A204.1 (cell line): Measurements from ENCODE around the gene DUOXA1.

Experiments used
- FAIRE-seq: peaks from 2 replicates; lab custom pipeline; 2012; peaks lifted over from hg19 to GRCh38; lab: Jason Lieb, UNC

The DUOXA1 gene

DNA sequence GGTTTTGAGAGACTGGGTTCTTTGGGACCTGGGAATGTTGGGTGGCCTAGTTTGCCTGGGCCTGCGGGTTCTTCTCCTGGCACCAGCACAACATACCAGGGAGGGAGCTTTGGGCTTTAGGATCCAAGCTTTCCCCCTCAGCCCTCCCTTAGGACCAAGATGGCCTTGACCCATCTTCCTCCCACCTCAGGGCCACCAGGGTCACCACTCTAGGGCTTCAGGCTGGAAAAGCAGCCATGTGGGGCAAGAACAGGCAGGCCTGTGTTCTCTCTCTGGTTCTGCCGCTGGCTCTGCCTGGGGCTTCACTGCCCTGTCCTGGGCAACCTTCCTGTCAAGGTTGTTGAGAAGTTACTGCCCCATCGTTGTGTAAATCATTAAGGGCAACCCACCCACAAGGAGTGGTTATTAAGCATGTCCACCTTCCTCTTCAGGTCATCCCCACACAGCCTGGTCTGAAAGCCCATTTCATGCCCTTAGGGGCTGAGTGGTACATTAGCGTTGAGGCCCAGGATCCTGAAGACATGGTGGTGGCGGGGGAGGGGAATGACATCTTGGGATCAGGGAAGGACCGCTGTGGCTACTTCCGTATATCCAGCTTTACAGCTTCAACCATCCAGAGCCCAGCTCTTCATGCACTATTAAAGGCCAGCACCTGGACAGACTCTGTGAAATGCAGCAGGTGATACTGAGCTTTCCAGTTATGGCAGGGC lies 767 bp upstream of the DUOXA1 start:
- FAIRE-seq: no peak

DNA sequence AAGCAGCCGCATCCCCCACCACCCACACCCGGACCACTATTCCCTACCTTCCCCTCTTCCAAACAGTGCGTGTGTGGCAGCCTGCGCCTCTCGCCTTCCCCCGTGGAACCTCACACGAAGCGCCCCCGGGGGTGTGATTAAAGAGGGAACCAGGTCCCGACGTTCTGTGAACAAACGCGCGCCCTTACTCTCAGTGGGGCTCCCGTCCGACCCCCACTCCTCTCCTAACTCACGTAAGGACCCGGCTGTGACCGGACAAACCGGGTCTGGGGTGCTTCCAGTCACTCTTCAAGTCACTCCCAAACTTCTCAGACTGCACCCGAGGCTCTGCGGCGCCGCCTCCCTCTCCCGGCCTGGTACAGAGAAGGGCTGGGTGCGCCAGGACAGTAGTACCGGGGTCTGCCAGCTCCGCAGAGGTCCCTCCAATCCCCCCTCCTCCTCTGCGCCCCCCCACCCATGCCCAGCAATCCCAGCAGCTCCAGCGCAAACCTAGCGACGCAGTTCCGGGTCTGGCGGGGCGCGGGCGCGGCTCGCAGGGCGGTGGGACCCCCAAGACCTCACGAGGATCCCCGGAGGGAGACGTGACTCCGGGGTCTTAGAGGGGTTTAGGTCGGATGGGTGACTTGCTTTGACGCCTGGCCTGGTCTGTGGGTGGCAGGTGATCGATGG lies 574 bp downstream of the DUOXA1 start:
- no peak for FAIRE-seq

- FAIRE-seq: no peak
Measured at GRCh38 chr15:45126535-45127158, 3.0 kb downstream of the DUOXA1 start.

DNA sequence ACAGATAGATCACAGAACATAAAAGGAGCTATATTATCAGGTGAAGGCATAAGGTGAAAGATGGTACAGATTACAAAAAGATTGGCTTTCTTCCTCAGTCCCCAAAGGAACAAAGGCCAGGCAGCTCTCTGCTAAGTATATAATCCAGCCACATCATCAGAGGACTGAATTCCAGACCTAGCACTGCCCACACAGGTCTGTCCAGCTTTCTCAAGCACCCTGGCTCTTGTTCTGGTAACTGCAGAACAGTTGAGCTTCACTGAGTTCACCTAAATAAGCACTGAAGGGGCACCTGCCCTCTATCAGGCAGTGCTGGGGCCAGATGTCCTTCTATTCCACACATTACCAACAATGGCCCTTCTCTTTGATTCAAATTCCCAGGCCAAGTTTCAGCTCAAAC lies 6.3 kb downstream of the DUOXA1 start:
- no peak for FAIRE-seq

DNA sequence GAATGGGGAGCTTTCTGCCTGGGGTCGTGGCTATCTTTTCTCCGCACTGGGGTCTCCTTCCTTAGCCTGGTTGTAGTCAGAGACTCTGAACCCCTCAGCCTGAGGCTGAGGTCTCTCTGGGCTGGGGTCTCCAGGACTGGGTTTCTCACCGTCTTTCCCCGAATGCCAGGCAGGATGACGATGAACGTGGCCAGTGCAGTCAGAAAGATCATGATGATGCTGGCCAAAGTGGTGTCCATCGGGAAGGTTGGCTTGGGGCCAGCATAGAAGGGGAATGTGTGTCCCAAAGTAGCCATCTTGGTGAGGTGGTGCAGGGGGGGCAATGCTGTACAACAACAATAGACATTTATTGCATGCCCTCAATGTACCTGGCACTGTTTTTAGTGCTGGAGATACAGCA lies 7.0 kb downstream of the DUOXA1 start:
- no peak for FAIRE-seq

DNA sequence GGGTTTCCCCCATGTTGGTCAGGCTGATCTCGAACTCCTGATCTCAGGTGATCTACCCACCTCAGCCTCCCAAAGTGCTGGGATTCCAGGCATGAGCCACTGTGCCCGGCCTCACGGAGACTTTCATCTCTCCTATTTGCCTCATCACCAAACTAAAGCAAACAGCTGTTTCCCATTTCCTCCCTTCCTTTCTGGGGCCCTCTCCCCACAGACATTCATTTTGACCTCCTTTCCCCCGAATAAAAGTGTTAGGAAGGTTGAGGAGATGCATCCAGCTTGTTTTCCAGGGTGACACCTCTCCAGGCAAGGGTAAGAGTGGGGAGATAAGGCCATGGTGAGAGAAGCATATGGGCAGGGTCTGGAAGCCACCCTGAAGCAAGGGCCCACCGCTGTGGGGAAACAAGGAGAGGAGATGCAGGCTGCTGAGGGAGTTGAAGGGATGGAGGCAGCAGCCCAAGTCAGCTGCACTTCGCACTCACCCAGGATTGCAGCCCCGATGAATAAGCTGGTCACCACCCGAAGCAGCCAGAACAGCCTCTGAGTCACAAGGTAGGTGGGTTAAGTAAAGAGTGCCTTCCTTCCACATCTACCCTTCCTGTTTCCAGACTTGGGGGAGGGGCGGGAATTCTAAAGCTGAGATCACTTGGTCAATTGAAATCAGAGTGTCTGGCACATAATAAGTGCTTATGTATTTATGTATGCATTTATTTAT lies 7.8 kb downstream of the DUOXA1 start:
- FAIRE-seq: no peak

- FAIRE-seq: no peak
Measured at GRCh38 chr15:45121020-45121419, 8.7 kb downstream of the DUOXA1 start.

DNA sequence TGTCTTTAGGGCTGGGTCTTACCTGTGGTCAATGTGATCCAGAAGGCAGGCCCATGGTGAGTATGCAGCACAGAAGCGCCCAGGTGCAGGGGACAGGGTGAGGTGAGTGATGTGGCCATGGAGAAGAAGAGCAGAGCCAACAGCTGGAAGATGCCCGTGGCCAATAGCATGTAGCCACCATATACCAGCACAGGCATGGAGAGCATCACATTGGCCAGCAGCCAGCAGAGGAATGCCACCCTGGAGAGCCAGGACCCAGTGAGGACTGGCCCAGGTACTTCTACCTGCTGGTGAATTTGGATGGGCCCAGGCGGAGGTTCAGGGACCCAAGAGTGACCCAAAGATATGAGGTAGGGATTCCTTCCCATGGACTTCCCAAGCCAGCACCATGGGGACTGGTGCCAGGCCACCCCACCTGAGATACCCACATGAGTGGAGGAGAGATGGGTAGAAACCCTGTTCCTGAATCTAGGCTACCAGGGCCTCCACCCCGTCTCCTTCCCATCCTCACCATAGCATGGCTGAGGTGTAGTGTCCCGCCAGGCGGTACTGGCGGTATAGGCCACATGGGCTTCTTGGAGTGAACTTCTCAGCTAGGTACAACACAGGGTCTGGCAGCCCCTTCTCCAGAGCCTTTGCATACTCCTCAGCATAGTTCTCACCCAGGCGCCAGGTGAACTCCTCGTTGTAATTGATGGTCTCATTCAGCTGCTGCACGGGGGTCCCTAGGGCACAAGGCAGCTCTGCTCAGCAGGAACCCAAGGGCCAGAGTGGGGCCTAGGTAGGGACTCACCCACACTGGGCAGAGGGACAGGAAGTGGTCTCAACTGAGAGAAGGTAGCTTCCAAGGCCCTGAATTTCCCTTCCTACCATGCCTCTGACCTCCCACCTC lies 9.4 kb downstream of the DUOXA1 start:
- FAIRE-seq: no peak

- FAIRE-seq: no peak
Measured at GRCh38 chr15:45118996-45119395, 10.7 kb downstream of the DUOXA1 start.

- FAIRE-seq: peak; percentile 81
Measured at GRCh38 chr15:45118131-45118588, 11.5 kb downstream of the DUOXA1 start.

- no peak for FAIRE-seq
Measured at GRCh38 chr15:45117308-45118130, 12.2 kb downstream of the DUOXA1 start.

DNA sequence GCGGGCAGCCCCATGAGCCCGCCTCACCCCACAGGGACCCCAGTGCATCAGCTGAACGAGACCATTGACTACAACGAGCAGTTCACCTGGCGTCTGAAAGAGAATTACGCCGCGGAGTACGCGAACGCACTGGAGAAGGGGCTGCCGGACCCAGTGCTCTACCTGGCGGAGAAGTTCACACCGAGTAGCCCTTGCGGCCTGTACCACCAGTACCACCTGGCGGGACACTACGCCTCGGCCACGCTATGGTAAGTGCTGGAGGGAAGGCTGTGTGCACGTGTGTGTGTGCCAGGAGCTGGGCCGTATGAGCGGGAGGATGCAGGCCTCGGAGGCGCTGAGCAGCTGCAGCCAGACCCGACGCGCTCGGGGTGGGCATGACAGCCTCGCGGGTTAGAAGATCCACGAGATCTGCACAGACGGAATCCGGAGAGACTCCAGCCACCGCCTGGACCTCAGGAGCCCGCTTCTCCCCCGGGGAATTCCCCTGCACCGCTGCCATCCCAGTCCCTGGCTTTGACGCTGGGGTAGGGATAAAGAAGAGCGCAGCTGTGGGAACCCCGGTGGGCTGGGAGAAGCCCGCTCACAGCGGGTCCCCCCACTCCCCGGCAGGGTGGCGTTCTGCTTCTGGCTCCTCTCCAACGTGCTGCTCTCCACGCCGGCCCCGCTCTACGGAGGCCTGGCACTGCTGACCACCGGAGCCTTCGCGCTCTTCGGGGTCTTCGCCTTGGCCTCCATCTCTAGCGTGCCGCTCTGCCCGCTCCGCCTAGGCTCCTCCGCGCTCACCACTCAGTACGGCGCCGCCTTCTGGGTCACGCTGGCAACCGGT lies 13.0 kb downstream of the DUOXA1 start:
- no peak for FAIRE-seq

GRCh38 chr15:45116006-45116481 lies 13.6 kb downstream of the DUOXA1 start:
- FAIRE-seq: no peak

GRCh38 chr15:45115312-45115820 lies 14.3 kb downstream of the DUOXA1 start:
- no peak for FAIRE-seq

- FAIRE-seq: no peak
Measured at GRCh38 chr15:45114751-45115085, 15.0 kb downstream of the DUOXA1 start.

DNA sequence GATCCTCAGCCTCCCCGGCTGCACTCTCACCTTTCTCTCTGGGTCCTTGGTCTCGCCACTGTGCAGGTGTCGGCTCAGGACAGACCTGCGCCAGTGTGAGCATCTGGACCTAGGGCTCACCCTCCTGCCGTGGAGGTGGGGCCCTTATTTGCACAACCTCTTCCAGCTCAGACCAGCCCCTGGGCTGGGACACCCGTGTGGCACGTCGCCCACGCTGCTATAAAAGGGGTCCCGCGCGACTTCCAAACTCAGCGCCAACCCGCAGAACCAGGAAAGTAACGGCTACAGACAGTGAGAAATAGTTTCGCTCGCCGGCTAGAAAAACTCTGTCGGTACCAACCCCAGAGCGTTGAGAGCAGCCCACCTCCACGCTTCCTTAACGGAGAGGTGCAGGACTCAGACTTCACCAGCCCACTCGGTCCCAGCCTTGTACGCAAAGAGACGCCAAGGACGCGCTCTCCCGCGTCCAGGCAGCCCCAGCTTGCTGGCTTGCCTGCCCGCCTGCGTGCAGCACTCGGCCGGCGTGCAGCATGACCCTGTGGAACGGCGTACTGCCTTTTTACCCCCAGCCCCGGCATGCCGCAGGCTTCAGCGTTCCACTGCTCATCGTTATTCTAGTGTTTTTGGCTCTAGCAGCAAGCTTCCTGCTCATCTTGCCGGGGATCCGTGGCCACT lies 15.5 kb downstream of the DUOXA1 start, which contains the start of the genes DUOX2 and DUOXA2:
TSS of gene DUOX2 (minus strand) at position 97 of the 675 bp plus-strand sequence. CDS start 761 bp downstream, outside the sequence.
TSS of gene DUOXA2 (plus strand) at position 251 of the 675 bp plus-strand sequence. CDS start at position 531, 280 bp downstream.
- no peak for FAIRE-seq

- FAIRE-seq: no peak
Measured at GRCh38 chr15:45113380-45113990, 16.2 kb downstream of the DUOXA1 start.
